HG03103 (cell line): ENCODE data around the gene RIMBP2.

Source experiments
- ATAC-seq: cut with Tn5 transposase; IDR thresholded peaks from one replicate; pipeline ENCODE4 v1.9.1; 2021; ENCODE audit warnings: low read depth; ENCODE audit not compliant: unreplicated experiment

The RIMBP2 gene

DNA sequence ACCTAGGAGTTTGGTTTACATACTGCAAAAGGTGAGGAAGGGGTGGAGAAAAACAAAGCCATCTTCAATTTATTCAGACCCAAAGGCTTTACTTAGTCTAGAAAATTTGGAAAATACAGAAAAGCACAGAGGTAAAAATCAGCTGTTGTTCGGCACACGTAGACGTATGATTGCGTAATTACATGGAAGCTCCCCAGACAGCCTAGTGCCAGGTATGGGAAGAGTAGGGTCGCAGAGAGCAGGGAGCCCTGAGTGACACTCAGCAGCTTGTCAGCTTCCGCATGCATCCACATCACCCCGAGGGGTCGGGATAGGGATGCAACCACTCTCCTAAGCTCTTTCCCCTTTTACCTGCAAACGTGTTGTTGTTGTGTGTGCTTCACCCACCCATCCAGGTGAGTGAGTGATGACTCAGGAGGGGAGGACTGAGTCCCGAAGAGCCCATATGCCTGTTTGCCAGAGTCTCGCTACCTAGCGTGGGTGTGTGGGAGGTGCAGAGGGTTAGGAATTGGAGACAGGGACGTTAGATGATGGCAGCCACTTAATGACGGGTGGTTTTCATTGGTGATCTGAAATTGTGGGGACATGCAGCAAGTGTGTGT, 358.3 kb downstream of the RIMBP2 start:
- no peak for ATAC-seq

DNA sequence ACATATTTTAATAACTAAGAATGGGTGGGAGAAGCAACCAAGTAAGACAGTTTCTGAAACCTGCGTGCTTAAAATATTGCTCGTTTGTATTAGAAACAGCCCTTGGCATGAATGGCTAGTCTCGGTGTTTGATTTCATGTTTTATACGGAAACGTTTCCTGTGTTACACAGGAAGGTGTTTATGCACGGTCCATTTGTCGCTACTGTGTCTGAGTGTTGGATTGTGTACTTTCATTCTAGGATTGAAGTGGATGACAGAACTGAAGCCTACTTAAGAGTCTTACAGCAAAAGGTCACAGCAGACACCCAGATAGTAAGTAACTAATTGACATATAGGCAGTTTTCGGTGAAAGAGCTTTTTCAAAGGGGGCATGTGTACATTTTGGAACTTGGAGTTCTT, 358.9 kb downstream of the RIMBP2 start:
- ATAC-seq: no peak

DNA sequence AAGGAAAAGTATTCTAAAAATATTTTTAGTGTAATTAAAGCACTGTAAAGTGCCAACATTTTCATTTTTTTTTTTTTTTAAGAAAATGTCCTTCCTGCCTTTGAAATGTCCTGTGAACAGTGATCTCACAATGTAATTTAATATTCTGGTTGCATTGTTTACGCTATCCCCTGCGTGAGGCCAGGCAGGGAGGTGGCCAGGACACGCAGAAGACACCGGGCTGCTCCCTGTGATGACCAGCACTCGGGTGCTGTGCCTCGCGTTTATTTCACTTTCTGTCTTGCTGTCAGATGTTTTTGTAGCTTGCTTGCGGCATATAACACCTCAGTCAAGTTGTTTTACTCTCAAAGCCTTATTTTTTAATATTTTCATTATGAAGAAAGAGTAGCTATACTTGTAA, 359.9 kb downstream of the RIMBP2 start:
- no peak for ATAC-seq

DNA sequence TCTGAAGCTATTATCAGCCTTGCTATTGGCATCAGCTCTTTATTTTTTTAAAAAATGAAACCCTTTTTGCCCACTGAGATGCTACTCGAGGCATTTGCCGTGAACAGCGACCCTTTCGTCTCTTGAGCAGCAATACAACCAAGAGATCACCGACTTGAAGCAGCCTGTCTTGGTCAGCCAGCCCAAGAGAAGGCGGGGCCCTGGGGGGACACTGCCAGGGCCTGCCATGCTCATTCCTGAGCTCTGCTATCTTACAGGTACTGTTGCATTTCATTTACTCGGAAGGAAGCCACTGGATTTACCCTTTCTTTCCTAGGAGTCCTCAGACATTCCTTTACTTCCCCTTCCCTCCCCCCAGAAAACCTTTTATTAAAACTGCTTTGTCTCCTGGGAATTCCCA, 361.7 kb downstream of the RIMBP2 start:
- ATAC-seq: no peak

GRCh38 chr12:130353081-130353480, 363.0 kb downstream of the RIMBP2 start:
- ATAC-seq: no peak

- no peak for ATAC-seq
Measured at GRCh38 chr12:130351326-130351725, 364.8 kb downstream of the RIMBP2 start.

- ATAC-seq: no peak
Measured at GRCh38 chr12:130350715-130351114, 365.4 kb downstream of the RIMBP2 start.

- ATAC-seq: no peak
Measured at GRCh38 chr12:130347588-130347987, 368.5 kb downstream of the RIMBP2 start.
